Stimulated activated CD4-positive, alpha-beta T cell treated with anti-CD3 and anti-CD28 coated beads, Interleukin-12 subunit alpha, Interleukin-12 subunit beta, amount 100 ng/mL, for 24 hours (primary cell): ENCODE measurements around the gene RIC1.
"Not testable (repeated sequence)": the region's sequence is repeated elsewhere in the genome, so short reads cannot be mapped to it uniquely, and the experiment has no call there.

Experiments used
- DNase-seq, 2 experiments: peaks; one replicate each; pipeline ENCODE4 v3.0.0-alpha.2; 2020; ENCODE audit warnings: low read depth in 2 of 2

RIC1 gene

DNA sequence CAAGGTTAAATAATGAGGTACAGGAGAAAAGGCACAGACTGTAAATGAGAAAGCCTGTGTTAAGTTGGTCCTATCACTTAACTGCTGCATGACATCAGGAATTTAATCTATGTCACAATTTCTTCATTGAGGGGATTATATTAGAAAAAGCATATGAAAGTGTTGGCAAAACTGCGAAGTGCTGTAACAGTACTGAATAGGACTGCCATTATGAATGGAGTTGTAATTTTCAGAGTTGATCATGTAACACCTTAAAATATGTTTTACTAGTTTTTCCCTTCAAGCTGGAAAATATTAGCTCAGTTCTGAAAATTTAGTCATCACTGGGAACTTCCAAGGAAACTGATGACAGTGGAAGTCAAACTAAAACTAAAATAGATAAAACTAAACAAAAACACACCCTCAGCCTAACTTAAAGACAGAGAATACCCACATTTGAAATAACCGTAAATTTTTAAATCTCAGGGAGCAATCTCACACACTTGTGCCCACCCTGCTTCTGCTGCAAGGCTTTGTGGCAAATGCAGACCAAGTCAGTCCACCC lies 158.9 kb downstream of the RIC1 start:
- DNase-seq = no peak

DNA sequence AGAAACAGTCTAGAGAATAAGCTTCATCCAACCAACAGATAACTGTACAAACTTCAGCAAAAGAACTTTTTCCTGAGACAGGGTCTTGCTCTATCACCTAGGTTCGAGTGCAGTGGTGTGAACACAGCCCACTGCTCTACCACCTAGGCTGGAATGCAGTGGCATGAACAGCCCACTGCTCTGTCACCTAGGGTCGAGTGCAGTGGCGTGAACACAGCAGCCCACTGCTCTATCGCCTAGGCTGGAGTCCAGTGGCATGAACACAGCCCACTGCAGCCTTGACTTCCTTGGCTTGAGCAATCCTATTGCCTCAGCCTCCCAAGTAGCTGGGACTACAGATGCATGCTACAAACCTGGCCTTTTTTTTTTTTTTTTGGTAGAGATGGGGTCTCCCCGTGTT lies 160.6 kb downstream of the RIC1 start:
- DNase-seq = no peak

DNA sequence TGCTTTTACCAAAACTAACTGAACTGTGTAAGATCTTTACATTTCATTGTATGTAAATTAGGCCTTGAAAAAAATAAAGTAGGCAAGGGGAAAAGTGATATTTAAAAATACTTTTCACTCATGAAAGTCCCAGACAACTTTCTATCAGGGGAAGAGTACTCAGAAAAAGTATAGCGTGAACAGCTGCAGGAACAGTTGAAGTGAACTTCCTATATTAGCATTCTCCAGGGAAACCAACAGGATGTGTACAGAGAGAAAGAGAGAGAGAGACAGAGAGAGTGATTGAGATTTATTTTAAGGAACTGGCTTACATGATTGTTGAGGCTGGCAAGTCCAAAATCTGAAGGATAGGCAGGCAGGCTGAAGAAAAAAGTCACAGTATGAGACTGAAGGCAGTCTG lies 162.0 kb downstream of the RIC1 start:
- DNase-seq = no peak

DNA sequence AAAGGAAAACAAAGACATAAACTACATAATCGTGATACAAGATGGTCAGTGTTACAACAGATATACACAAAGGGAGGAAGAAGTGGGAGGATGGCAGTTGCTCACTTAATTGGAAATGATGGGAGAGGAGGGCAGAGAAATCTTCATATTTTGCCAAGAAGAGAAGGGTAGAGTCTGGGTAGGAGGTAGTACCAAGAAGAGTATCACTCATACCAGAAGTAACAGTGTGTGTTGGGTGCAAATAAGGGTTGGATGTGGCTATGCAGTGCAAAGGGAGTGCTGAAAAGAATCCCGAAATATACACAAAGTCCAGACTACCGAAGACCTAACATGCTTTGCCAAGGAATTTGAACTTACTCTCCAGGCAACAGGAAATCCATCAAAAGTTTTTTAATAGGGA lies 163.0 kb downstream of the RIC1 start:
- no peak for DNase-seq

DNA sequence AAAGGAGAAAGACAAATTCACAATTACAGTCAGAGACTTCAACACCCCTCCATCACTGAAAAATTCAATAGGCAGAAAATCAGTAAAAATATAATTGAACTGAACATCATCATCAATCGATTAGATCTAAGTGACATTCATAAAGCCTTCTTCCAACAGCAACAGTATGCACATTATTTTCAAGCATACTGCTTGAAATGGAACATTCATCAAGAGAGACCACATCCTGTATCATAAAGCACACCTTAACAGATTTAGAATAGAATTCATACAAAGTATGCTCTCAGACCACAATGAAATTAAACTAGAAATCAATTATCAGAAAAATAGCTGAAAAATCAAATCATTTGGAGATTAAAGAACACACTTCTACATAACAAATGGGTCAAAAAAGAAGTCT lies 164.9 kb downstream of the RIC1 start:
- no peak for DNase-seq

DNA sequence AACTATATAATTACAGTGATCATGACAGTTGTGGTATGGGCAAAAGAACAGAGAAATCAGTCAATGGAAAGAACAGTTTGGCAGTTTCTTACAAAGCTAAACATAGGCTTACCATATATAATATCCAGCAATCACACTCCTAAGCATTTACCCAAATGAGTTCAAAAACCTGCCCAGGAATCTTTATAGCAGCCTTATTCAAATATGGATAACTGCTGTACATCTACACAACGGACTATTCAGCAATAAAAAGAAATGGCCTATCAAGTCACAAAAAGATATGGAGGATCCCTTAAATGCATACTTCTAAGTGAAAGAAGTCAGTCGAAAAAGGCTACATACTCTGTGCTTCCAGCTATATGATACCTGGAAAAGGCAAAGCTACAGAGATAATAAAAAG lies 167.4 kb downstream of the RIC1 start:
- DNase-seq = no peak

DNA sequence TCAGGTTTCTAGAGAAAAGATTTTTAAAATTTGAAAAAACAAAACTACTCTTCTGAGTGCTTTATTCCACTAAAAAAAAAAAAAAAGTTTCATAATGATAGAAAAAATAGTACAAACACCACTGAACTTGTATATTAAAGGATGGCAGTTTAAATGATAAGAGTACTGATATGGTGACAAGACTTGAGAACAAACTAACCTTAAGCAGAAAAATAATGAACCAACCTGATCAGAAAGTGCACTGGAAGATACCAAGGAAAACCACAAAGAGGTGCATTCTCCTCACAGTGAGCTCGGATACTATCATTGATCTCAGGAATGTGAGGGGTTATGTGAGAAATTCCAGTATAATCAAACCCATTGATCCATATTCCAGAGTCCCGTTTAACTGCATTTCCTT lies 169.7 kb downstream of the RIC1 start:
- DNase-seq = no peak

DNA sequence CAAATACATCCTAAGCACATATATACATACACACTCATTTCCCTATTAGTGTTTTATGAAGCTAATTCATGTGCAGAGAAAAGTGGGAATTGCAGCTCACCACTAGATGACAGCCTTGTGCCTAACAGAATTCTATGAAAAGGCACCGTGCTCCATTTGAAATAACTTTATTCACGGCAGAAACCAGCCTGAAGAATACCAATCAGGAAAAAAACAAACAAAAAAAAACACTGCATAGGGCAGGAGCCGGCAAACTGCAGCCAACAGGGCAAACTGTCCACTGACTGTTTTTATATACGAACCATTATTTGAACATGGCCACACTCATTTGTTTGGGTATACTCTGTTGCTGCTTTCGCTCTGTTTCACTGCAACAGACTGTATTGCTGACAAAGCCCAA lies 170.4 kb downstream of the RIC1 start:
- DNase-seq = no peak

DNA sequence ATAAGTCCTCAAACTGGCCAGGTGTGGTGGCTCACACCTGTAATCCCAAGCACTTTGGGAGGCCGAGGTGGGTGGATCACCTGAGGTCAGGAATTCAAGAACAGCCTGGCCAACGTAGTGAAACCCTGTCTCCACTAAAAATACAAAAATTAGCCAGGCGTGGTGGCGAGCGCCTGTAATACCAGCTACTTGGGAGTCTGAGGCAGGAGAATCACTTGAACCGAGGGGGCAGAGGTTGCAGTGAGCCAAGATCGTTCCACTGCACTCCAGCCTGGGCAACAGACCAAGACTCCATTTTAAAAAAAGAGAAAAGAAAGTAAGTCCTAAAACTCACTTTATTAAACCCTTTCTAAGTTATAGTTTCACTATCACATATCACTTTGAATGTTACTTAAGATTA lies 171.5 kb downstream of the RIC1 start:
- not testable (repeated sequence) for DNase-seq

DNA sequence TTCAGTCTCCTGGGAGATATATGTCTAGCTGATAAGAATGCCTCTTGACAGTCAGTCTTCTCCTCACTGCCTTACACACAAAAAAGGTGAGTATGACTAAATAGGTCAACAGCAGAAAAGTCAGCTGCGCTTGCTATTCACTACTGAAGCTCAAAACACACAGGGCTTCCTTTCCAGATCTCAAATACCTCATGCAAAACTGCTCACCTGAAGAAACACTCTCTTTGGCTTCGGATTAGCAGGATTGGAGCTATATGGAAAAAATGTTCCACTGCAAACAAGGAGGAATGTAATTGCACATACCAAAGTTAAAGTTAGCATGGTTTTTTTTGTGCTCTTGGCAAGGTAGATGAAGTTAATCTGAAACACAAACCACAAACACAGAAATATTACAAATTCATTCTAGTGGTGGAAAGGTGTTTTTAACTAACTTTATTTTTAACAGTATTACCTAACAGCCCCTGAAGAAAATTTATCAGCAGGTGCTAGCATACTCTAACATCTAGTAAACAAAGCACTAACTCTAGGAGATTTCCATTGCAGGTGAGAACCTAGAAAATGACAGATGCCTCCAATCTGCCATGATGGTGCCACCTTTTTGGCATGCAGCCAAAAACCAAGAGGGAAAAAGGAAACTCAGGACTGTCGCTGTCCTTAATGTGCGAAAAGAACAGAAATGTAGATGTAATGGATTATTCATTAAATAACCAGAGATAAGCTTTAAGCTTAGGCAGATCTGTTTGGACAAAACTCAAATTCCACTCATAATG lies 172.2 kb downstream of the RIC1 start:
- no peak for DNase-seq

DNA sequence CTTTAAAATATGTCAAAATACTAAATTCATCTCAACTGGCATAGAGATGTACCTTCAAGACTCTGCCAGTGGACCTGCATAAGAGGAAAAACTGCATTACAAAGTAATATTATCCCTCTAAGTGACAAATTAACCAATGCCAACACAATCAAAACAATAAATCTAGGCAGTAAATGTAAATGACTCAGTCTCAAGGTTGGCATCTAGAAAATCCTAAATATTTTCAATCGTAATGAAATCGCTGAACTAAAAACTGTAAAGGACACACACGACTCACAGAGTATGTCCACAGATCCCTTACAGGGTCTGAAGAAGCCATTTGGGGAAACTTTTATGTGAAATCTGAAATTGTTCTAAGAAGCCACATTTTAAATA lies 172.8 kb downstream of the RIC1 start:
- DNase-seq = no peak

DNA sequence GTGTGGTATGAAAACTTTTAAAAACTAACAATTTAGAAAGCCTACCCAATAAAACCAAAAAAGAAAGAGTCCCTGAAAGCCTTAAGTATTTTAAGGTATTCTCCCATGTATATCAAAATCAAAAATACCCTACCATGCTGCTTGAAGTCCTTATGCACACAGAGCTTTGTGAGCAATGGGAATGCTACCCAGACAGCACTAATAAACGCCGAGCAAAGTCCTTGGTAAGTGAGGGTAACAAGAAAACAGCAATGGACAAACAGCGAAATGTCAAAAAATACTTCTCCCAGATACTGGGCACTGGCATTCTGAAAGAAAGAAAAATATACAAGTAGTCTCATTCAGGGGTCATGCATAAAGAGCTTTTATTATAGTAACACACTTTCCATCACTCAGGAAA lies 176.6 kb downstream of the RIC1 start:
- no peak for DNase-seq

DNA sequence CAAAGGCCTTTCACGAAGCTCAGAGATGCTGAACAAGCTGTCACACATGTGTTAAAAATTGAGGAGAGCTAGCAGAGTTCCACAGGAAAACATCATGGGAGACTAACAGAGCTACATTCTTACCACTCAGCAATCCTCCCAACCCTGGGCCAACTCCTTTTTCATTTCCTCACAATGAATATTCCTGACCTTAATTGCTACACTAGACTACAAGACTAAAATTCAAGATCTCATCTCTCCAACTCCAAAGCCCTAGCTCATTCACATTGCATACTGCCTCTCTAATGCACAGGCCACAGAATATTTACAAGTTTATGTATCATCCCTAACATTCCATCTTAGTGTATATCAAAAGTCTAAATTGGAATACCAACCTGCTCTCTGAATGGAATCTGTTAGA lies 182.8 kb downstream of the RIC1 start:
- no peak for DNase-seq

DNA sequence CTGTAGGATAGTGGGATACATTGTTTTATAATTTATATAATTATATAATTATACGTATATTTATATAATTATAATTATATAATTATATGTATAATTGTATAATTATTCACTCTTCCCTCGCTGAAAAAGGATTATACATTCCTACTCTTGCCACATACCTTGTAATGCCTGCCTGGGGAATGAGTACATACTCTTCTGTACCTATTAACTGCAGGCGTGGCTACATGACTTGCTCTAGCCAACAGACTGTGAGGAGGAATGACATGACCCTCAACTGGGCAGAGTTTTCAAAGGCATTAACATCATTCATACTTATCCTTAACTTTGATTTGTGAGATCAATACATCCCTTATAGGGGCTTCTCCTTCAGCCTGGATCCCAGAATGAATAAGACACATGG lies 184.9 kb downstream of the RIC1 start:
- DNase-seq = no peak

DNA sequence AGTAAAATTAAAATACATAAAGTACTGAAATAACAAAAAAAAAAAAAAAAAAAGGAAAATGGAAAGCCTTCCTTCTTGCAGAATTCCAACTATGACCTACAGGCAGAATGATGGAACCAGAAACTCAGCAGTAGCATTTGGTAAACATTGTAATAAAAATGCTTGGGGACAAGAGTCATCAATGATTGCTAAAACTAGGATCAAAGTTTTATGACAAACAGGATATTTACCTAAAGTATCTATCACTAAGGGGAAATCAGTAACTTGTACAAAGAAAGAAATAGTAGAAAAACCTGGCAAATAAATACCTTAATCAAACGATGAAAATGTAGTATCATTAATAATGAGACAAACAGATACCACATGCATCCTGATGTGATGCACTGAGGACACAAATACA lies 186.6 kb downstream of the RIC1 start:
- DNase-seq = no peak

DNA sequence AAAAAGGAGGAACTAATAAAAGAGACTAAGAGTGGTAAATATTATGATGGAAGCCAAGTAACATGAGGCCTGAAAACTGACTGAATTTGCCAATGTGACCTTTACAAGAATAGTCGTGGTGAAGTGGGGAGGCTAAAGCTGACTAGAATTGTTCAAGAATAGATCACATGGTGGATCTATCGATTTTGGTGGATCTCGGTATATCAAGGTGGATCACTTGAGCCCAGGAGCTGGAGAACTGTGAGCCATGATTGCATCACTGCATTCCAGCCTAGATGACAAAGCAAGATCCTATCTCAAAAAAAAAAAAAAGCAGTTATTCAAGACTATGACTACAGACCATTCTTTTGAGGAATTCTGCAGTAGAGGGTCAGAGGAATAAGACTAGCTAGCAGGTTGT lies 189.0 kb downstream of the RIC1 start:
- no peak for DNase-seq

DNA sequence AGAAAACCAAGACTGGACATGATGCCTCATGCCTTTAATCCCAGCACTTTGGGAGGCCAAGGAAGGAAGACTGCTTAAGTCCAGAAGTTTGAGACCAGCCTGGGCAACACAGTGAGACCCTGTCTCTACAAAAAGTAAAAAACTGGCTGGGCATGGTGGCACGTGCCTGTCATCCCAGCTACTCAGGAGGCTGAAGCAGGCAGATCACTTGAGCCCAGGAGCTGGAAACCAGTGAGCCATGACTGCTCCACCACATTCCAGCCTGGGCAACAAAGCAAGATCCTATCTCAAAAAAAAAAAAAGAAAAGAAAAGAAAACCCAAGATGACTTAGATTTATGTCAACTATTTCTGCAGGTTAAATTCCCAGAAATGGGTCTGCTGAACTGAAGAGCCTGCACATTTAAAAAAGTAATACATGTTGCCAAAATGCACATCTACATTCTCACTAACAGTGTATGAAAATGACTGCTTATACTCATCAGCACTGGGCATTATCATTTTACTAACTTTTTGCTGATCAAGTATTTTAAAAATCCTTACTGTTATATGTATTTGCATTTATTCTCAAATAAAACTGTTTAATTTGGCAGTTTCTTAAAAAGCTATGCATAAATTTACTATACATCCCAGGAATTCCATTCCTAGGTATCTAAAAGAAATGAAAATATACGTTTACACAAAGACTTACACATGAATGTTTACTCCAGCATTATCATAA lies 189.7 kb downstream of the RIC1 start:
- no peak for DNase-seq

DNA sequence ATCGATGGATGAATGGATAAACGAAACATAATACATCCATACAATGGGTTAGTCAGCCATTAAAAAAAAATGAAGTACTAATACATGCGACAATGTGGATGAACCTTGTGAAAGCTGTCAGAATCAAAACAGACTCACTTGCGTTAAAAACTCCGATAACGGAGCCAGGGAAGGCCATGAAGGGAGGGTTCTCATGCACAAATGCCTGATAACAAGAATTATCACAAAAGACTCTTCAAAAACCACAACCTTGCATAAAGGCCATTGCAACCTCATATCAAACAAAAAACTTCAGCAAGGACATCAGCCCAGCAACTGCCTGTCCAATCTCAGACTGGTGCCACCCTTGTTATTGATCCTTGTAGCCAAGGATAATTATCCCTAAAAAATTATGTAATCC lies 190.3 kb downstream of the RIC1 start:
- DNase-seq = no peak

DNA sequence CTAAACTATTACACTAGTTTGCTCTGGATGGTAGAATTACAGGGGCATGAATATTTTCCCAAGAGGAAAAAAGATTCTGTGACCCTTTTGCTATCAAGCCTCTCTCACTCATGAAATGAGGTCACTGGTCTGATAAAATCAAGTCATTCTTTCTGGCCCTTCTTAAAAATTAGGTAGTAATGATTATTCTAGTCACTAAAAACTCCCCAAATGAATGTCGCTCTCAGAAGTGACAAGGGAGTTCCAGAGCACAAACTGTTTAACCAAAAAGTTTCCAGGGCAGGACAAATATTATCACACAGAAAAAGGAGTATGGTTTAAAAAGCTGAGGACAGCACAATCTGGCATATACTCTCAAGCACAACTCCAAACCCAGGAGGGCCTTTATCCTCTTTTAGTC lies 191.5 kb downstream of the RIC1 start:
- DNase-seq = no peak

DNA sequence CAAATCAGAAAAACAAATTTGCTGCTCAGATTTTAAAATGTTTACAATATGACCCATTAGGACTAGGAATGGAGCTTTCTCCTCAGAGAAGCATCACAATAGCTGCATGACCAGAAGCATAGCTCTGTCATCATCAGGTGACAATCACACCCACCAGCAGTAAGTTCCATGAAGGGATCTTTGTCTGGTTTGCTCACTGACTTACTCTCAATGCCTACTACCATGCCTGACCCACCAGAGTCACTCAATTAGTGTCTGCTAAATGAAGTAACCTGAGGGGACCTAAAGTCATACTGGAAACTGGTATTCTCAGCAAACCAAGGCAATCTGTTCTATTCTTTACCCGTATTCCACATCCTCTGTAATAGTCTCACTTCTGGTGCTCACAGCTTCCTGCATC lies 196.3 kb downstream of the RIC1 start:
- DNase-seq = no peak
